NCI-H524 (cell line): ENCODE measurements around the gene SPIRE2.
A peak's percentile ranks its signal among the peaks of the same experiment; 100 is the strongest.

Experiments
- DNase-seq, 2 experiments: peaks; one replicate each; lab custom pipeline; 2025; lab: John Stamatoyannopoulos, UW

Gene SPIRE2

GRCh38 chr16:89897204-89897603 is 68.9 kb downstream of the SPIRE2 start:
- no peak for DNase-seq

- no peak for DNase-seq
Observed at GRCh38 chr16:89898201-89898967, 70.1 kb downstream of the SPIRE2 start.

- DNase-seq: no peak
Observed at GRCh38 chr16:89899879-89900481, 71.7 kb downstream of the SPIRE2 start.

GRCh38 chr16:89900885-89901284 is 72.6 kb downstream of the SPIRE2 start:
- no peak for DNase-seq

GRCh38 chr16:89902980-89903379 is 74.7 kb downstream of the SPIRE2 start:
- DNase-seq: no peak

- no peak for DNase-seq
Observed at GRCh38 chr16:89903908-89904515, 75.7 kb downstream of the SPIRE2 start.

GRCh38 chr16:89904606-89905510 is 76.6 kb downstream of the SPIRE2 start:
- no peak for DNase-seq

- DNase-seq: no peak
Observed at GRCh38 chr16:89905511-89906139, 77.3 kb downstream of the SPIRE2 start.

GRCh38 chr16:89906140-89907025 is 78.1 kb downstream of the SPIRE2 start:
- DNase-seq: no peak

GRCh38 chr16:89907055-89907814 is 79.0 kb downstream of the SPIRE2 start:
- DNase-seq: no peak

- DNase-seq: no peak
Observed at GRCh38 chr16:89908236-89908635, 80.0 kb downstream of the SPIRE2 start.

GRCh38 chr16:89909777-89910716 is 81.8 kb downstream of the SPIRE2 start:
- peak; percentile 37 to 58 for DNase-seq

GRCh38 chr16:89910717-89911354 is 82.6 kb downstream of the SPIRE2 start:
- no peak for DNase-seq

- DNase-seq: no peak
Observed at GRCh38 chr16:89911375-89911774, 83.1 kb downstream of the SPIRE2 start.

- DNase-seq: no peak
Observed at GRCh38 chr16:89912143-89912542, 83.9 kb downstream of the SPIRE2 start.

- DNase-seq: no peak
Observed at GRCh38 chr16:89912627-89913026, 84.4 kb downstream of the SPIRE2 start.

GRCh38 chr16:89913408-89914387 is 85.4 kb downstream of the SPIRE2 start:
- no peak for DNase-seq
